ENCODE measurements around the gene AMN1.
"Not testable (repeated sequence)": the region's sequence is repeated elsewhere in the genome, so short reads cannot be mapped to it uniquely, and the experiment has no call there.

Gene AMN1

DNA sequence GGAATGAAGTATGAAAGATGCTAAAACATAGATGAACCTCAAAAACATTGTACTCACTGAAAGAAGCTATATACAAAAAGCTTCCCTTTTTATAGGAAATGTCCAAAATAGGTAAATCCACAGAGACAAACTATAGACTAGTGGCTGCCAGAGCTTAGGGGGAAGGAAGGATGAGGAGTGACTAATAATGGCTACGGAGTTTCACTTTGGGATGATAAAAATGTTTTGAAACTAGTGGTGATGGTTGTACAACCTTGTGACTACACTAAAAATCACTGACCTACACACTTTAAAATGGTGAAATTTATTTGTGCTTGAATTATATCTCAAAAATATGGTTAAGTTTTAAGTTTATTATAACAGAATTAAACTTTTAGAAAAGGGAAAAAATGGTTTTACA is 37.1 kb upstream of the AMN1 start:
- Histone ChIP-seq H3K4me1 (no peaks in the 10 kb centered on the region), H3K9me3 (no peaks in the 10 kb centered on the region), H3K36me3 (no peaks in the 10 kb centered on the region), H3K27me3 (0 out of 2 replicates have a peak, but pooled peaks cover 3% of the 10 kb centered on the region), H3K4me3 (ENCODE audit: low read depth, low read length) (no peak overlapping the region)
- no peak for DNase-seq
- TF ChIP-seq, protein P1, sequence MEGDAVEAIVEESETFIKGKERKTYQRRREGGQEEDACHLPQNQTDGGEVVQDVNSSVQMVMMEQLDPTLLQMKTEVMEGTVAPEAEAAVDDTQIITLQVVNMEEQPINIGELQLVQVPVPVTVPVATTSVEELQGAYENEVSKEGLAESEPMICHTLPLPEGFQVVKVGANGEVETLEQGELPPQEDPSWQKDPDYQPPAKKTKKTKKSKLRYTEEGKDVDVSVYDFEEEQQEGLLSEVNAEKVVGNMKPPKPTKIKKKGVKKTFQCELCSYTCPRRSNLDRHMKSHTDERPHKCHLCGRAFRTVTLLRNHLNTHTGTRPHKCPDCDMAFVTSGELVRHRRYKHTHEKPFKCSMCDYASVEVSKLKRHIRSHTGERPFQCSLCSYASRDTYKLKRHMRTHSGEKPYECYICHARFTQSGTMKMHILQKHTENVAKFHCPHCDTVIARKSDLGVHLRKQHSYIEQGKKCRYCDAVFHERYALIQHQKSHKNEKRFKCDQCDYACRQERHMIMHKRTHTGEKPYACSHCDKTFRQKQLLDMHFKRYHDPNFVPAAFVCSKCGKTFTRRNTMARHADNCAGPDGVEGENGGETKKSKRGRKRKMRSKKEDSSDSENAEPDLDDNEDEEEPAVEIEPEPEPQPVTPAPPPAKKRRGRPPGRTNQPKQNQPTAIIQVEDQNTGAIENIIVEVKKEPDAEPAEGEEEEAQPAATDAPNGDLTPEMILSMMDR (IDR thresholded peaks at IDR 0.05; ENCODE audit: low read depth, low read length): no peak

DNA sequence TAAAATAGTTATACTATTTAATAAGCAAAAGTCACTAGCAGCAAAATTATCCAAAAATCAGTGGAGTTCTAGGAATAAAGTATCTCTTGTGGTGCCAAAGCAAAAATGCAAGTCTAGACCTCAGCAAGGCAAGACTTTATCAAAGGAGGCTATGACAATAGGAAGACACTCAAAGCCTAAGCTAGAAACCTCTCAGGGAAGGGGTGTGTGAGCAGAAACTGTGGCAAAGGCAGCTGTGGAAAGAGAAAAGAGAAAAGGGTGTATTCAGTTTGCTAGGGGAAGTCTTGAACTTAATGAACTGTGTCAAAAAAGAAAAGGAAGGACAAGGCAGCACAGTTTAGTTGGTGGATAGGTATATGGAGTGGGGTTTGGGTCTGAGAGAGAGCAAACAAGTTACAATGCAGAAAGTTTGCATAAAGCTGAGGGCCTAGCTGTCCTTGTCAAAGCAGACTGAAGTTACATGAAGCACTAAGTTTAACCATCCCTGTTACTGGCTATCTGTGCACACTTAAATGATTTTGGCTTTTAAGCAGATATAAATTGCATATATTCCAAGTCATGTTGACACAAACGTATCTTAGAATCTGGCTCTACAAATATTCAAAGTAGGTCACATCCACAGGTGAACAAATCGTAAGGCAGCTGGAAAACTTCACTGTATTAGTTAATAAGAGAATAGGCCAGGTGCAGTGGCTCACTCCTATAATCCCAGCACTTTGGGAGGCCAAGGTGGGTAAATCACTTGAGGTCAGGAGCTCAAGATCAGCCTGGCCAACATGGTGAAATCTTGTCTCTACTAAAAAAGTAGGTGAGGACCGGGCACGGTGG is 31.0 kb upstream of the AMN1 start:
- Histone ChIP-seq H3K4me1 (no peaks in the 10 kb centered on the region), H3K27me3 (no peaks in the 10 kb centered on the region), H3K36me3 (no peaks in the 10 kb centered on the region), H3K9me3 (no peaks in the 10 kb centered on the region), H3K4me3 (ENCODE audit: low read depth, low read length) (no peak overlapping the region)
- no peak for DNase-seq
- TF ChIP-seq, protein P1 (IDR thresholded peaks at IDR 0.05; ENCODE audit: low read depth, low read length): no peak

DNA sequence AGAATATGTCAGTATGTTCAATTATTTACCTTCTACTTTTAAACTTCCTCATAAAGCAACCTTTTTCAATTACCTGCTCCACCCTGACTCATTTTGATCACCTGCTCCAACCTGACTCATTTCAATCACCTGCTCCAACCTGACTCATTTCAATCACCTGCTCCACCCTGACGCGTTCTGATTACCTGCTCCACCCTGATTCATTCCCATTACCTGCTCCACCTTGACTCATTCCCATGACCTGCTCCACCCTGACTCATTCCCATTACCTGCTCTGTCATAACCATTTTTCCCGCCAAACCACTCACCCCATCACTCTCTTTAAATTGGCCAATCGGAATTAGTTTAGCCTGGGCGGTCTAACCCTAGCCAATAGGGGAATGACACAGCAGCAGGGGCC is 29.5 kb upstream of the AMN1 start:
- H3K36me3 ChIP-seq; H3K9me3 ChIP-seq; DNase-seq; H3K4me1 ChIP-seq; H3K4me3 ChIP-seq (ENCODE audit: low read depth, low read length); H3K27me3 ChIP-seq: not testable (repeated sequence)

DNA sequence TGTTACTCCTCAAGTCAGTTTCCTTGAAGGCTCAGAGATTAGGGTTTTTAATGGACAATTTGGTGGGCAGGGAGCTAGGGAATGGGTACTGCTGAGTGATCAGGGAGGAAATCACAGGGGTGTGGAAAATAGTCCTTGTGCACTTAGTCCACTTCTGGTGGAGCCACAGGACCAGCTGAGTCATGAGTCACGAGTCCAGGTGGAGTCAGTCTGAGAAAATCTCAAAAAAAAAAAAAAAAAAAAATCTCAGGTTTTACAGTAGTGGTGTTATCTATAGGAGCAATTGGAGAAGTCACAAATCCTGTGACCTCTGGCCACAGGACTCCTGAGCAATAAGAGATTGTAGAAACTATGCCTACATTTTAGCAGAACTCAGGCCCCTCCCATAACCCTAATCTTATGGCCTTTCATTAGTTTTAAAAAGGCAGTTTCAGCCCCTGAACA is 28.2 kb upstream of the AMN1 start:
- Histone ChIP-seq H3K4me3 (ENCODE audit: low read depth, low read length) (no peak overlapping the region), H3K27me3 (no peaks in the 10 kb centered on the region), H3K36me3 (no peaks in the 10 kb centered on the region), H3K4me1 (no peaks in the 10 kb centered on the region), H3K9me3 (no peaks in the 10 kb centered on the region)
- DNase-seq: no peak
- TF ChIP-seq, protein P1 (IDR thresholded peaks at IDR 0.05; ENCODE audit: low read depth, low read length): no peak

DNA sequence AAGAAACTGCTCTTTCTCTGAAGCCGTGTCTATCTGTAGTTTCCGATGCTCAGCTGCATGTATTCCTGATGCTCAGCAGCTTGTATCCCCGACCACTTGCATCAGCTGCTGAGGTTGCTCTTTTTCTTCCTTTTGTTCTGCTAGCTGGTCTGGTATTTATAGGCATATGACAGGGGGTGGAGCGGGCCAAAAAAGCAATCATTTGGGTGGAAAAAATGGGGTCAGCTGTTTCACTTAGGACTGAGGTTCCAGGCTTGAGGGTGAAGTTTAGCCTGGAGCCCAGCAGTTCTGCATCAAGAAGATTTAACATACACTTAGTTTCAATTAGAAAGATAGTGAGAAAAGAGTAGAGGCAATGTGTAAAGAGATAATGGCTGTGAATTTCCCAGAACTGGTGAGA is 23.6 kb upstream of the AMN1 start:
- TF ChIP-seq, protein P1 (IDR thresholded peaks at IDR 0.05; ENCODE audit: low read depth, low read length): no peak
- Histone ChIP-seq H3K27me3 (no peaks in the 10 kb centered on the region), H3K36me3 (no peaks in the 10 kb centered on the region), H3K4me1 (no peaks in the 10 kb centered on the region), H3K4me3 (ENCODE audit: low read depth, low read length) (no peak overlapping the region), H3K9me3 (no peaks in the 10 kb centered on the region)
- DNase-seq: no peak

DNA sequence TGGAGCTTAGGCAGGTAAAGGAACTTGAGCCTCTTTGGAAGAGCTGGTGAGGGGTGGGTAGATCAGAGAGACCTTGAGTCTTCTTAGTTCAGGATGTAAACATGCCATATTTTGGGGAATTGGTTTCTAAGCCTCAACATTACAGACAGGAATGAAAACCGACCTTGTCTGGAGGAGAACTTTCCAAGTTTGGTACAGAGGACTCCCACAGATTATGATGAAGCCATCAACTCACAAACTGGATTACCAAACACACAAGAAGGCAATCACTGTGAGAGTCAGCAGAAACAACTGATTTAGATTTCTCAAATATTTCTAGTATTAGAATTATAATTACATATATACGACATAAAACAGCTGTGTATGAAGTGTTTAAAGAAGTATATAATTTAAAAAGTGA is 22.3 kb upstream of the AMN1 start:
- Histone ChIP-seq H3K9me3 (no peaks in the 10 kb centered on the region), H3K36me3 (no peaks in the 10 kb centered on the region), H3K4me1 (no peaks in the 10 kb centered on the region), H3K27me3 (no peaks in the 10 kb centered on the region), H3K4me3 (ENCODE audit: low read depth, low read length) (no peak overlapping the region)
- TF ChIP-seq, protein P1 (IDR thresholded peaks at IDR 0.05; ENCODE audit: low read depth, low read length): no peak
- DNase-seq: no peak
